ENCODE results near the gene MAN2B2. TPM values are rescaled to one million over a fixed set of nuclear protein-coding genes. Genes with fewer than 3 reads are reported as not detected.

Gene MAN2B2
- 13.7 and 20.2 TPM in 2 replicates for total RNA-seq

DNA sequence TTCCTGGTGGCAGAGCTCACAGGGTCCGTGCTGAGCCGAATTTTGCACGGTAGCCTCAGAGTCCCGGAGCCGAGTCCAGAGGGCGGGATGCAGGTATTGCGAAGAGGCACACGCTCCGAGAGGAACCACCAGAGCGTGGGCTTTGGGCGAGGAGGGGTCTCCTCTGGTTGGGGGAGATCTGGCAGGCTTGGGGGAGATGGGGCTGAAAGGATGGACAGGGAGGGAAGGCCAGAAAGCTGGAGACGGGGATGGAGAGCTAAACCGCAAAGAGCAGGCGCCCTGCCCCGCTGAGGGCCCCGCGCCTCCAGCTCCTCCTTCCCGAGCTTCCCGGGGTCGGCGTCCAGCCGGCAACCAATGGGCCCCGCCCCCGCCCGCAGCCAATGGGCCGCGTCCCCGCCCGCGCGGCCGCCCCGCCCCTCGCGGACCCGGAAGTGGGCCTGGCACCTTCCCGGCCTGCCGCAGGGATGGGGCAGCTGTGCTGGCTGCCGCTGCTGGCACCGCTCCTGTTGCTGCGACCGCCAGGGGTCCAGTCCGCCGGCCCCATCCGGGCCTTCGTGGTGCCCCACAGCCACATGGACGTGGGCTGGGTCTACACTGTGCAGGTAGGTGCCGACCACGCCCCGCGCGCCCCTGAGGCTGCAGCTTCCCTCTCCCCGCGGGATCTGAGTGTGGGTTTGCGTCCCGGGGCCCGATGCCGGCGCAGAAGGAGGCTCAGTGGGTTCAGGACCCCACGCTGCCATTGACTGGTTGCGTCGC is at the start of gene MAN2B2:
MAN2B2 (plus strand) TSS at position 443 of the 756 bp plus-strand sequence; CDS start at position 465, 22 bp downstream.

DNA sequence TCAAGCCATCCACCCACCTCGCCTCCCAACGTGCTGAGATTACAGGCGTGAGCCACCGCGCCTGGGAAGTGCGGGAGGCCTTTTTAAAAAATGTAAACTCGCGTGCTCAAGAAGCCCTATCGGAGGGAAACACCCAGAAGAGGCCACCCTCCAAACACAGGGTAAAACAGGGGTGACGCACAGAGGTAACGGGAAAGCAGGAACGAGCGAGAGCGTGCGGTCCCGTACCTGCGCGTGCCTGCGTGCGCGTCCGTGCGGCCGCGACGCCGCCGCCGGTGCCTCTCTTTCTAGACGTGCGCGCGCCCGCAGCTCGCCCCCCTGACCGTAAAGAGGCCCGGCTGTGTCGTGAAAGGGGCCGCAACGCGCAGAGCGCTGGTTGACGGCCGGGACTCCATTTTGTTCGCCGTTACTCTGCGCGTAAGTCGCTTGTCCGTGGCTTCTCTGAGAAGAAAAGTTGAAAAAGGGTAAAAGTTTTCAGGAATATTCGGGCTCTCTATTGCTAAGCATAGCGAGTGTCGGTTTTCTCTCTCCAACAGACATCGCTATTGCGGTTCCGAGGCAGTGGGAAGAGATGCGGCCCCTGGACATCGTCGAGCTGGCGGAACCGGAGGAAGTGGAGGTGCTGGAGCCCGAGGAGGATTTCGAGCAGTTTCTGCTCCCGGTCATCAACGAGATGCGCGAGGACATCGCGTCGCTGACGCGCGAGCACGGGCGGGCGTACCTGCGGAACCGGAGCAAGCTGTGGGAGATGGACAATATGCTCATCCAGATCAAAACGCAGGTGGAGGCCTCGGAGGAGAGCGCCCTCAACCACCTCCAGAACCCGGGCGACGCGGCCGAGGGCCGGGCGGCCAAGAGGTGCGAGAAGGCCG is 65.5 kb downstream of the MAN2B2 start, which contains the start of gene MRFAP1:
MRFAP1 (plus strand) TSS at position 394 of the 872 bp plus-strand sequence; CDS start at position 572, 178 bp downstream.

Other genes with a start within 250 kb of the MAN2B2 start
- gene PPP2R2C, start 102.6 kb upstream of the MAN2B2 start, total RNA-seq, result not detected in 2 replicates
- 84.8 and 112 TPM in 2 replicates for gene MRFAP1, start 65.5 kb downstream of the MAN2B2 start, total RNA-seq
- 0.18 and 1.6 TPM in 2 replicates for gene S100P, start 118.7 kb downstream of the MAN2B2 start, total RNA-seq
- gene MRFAP1L1, start 134.7 kb downstream of the MAN2B2 start, total RNA-seq, result 44.8 and 49.6 TPM in 2 replicates
- 14.1 and 16.7 TPM in 2 replicates for gene BLOC1S4, start 141.0 kb downstream of the MAN2B2 start, total RNA-seq
- gene KIAA0232, start 207.5 kb downstream of the MAN2B2 start, total RNA-seq, result 14.9 and 15.2 TPM in 2 replicates